HG02798 (cell line): Measurements from ENCODE around the gene SERPINA7.
"Not testable (repeated sequence)": the region's sequence is repeated elsewhere in the genome, so short reads cannot be mapped to it uniquely, and the experiment has no call there.

Experiments
- ATAC-seq: cut with Tn5 transposase; IDR thresholded peaks from one replicate; pipeline ENCODE4 v1.9.1; 2021; ENCODE audit warnings: mild to moderate bottlenecking; ENCODE audit not compliant: unreplicated experiment, poor library complexity

The SERPINA7 gene, protein sequence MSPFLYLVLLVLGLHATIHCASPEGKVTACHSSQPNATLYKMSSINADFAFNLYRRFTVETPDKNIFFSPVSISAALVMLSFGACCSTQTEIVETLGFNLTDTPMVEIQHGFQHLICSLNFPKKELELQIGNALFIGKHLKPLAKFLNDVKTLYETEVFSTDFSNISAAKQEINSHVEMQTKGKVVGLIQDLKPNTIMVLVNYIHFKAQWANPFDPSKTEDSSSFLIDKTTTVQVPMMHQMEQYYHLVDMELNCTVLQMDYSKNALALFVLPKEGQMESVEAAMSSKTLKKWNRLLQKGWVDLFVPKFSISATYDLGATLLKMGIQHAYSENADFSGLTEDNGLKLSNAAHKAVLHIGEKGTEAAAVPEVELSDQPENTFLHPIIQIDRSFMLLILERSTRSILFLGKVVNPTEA

DNA sequence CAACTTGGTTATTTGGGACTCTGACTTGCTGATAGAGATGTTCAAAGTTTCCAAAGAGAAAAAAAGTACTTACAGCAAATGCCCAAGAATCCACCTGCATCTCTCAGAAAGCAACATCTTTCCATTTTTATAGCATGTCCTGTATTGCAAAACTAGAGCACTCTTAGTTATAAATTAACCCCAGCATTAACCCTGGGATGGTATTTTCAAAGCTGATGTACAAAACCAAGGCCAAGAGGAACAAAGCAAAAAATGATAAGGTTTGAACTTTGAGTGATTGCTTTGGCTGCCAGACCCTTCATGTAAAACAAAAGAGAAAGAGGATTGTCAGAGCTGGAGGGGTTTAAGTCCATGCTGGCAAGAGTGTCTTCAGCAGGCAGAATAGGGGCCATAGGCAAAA lies at the start of gene SERPINA7:
SERPINA7 (minus strand) TSS at position 103 of the 400 bp plus-strand sequence. CDS start 1,669 bp downstream, outside the sequence.
- ATAC-seq = no peak

- ATAC-seq = no peak
Observed at GRCh38 chrX:106069048-106069447, 30.5 kb upstream of the SERPINA7 start.

GRCh38 chrX:106050054-106050453 lies 11.5 kb upstream of the SERPINA7 start:
- ATAC-seq = no peak

DNA sequence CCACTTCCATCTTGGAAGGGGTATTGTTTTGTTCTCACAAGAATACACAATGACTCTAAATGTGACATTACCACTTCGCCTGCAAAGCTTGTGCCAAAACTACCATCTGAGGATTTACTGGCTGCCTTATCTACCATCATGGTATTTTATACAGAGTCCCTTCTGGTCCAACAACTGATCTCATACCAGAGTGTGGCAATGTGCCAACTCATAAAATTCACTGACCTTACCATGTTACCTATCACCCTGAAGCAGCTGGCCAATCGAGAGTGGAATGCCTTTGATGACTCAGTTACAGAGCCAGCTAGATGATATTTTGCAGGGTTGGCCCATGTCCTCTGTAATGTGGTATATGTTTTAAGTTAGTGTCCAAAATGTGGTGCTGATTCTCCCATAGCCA lies 3.8 kb upstream of the SERPINA7 start:
- ATAC-seq = no peak

GRCh38 chrX:106040861-106041260 lies 2.3 kb upstream of the SERPINA7 start:
- ATAC-seq = no peak

- ATAC-seq = no peak
Observed at GRCh38 chrX:106039920-106040319, 1.4 kb upstream of the SERPINA7 start.

DNA sequence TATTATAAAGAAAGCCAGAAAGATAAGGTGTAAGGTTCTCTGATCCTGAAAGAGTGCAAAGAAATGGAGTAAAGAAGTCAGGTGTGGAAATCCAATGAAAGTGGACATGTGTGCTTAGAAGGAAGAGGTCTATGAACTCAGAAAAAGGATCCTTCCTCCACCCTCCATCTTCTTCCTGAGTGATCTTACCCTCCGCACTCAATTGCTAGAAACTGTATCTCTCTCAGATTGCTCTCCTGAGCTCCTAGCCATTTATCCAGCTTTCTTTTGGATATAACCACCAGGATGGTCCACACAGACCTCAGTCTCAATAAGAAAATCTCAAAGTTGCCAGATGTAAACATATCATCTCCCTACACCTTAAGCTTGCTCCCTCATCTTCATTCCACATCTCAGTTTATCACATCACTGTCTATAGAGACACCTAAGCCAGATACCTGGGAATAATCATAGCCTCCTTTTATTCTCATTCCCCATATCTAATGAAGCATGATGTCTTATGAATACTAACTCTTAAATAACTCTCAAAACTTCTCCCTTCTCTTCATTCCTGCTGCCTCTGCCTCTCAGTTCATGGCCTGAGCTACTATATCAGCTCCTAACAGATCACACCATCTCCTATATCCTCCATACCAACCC lies 573 bp downstream of the SERPINA7 start:
- no peak for ATAC-seq

DNA sequence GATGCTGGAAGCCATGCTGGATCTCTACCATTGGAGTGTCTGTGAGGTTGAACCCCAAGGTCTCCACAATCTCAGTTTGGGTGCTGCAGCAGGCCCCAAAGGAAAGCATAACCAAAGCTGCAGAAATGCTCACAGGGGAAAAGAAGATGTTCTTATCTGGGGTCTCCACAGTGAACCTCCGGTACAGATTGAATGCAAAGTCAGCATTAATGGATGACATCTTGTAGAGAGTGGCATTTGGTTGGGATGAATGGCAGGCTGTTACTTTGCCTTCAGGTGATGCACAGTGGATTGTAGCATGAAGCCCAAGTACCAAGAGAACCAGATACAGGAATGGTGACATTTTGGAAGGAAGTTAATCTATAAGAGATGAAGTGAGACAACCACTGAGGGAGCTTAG lies 1.8 kb downstream of the SERPINA7 start:
- ATAC-seq = no peak

DNA sequence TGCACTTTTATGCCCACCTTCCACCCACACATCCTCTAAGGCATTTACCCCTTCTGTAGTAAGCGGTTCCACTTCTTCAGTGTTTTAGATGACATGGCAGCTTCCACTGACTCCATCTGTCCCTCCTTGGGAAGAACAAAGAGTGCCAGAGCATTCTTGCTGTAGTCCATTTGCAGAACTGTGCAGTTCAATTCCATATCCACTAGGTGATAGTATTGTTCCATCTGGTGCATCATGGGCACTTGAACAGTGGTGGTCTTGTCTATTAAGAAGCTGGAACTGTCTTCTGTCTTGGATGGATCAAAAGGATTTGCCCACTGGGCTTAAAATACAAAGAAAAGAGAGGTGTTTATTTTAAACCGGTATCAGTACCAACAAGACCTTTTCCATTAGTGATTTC lies 3.5 kb downstream of the SERPINA7 start:
- no peak for ATAC-seq

GRCh38 chrX:106023947-106024346 lies 14.6 kb downstream of the SERPINA7 start:
- no peak for ATAC-seq

- ATAC-seq = no peak
Observed at GRCh38 chrX:106022238-106022637, 16.3 kb downstream of the SERPINA7 start.

DNA sequence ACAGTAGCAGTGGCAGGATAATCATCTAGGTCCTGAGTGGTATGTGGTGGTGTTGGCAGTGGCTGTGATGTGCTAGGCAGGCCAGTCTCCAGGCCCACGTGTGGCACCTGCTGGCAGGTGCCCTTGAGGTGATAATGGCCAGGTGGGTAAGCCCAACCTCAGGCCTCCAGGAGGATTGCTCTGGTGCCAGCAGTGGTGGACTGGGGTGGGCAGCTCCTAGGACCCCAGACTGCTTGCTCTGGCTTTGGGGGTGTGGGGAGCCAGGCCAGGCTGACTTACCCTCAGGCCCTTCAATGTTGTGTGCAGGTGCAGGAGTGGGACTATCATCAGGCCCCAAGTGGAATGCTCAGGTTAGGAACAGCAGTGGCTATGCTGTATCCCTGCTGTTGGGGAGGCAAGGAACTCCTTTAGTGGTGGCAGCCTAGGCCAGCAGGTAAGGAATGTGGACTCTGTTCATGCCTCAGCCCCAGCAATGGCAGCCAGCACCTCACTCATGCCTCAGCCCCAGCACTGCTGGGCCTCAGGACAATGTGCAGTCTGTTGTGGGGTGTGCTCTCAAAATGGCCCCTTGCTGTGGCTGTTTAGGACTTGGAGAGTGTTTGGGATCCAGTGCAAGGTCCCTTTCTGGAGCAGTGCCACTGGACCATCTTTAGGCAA lies 24.3 kb downstream of the SERPINA7 start:
- ATAC-seq = no peak

- no peak for ATAC-seq
Observed at GRCh38 chrX:106009145-106009544, 29.4 kb downstream of the SERPINA7 start.

- no peak for ATAC-seq
Observed at GRCh38 chrX:106007815-106008214, 30.7 kb downstream of the SERPINA7 start.

DNA sequence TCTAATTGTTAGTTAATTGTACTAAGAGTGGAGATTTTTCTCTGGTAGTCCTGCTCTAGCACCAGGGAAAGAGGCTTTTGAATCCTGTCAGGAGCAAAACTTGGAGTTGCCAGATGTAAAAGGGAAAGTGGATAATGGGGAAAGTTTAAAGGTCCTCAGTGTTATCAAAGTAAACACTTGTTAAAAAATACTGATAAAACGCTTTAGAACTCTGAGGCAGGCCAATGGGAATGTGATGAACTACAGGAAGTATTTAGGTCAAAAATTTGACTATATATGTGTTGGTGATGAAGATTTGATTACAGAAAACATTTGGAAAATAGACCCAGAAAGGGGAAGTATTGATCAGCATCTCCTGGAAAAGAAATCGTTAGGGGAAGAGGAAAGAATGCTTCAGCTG lies 32.8 kb downstream of the SERPINA7 start:
- ATAC-seq = no peak

- ATAC-seq = not testable (repeated sequence)
Observed at GRCh38 chrX:106000609-106001008, 37.9 kb downstream of the SERPINA7 start.

DNA sequence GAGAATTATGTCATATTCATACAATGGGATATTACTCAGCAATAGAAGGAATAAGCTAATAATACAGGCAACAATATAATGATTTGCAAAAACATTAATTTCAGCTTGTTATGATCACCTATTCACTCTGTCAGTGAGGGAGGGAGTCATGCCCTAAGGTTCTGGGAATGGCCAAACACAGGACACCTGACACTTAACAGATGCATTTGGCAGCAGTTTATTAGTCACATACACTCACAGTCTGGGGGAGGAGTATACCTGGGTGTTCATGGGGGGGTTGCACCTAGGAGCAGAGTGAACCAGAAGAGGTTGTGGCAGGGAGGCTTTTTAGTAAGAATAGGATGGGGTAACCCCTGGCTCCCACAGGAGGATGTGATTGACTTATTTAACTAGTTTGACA lies 38.3 kb downstream of the SERPINA7 start:
- ATAC-seq = no peak

DNA sequence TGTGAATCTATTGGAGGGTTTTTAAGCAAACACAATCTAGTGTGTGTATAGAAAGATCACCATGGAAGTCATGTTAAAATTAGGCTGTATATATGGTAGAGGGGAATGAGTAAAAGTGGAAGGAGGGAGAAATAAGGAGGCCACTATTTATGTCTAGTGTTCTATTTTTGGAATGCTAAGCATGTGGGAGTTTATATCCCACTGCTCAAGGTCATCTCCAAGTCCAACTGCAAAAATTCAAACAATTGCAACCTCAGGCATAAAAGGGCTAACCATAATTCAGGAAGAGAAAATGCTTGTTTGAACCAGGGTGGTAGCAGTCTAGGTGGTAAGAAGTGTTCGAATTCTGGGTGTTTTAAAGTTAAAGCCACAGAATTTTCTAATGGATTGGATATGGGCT lies 39.2 kb downstream of the SERPINA7 start:
- no peak for ATAC-seq

DNA sequence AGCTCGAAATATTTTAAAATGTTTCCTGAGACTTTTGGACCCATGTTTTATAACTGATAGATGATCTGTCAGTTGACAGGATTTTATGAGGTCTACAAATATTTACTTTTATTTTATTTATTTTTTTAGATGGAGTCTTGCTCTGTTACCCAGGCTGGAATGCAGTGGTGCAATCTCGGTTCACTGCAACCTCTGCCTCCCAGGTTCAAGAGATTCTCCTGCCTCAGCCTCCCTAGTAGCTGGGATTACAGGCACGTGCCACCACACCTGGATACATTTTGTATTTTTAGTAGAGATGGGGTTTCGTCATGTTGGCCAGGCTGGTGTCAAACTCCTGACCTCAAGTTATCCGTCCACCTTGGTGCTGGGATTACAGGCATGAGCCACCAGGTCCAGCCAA lies 50.0 kb downstream of the SERPINA7 start:
- not testable (repeated sequence) for ATAC-seq
